ENCODE data around the gene PLOD3. TPM values are rescaled to one million over a fixed set of nuclear protein-coding genes. Genes with fewer than 3 reads are reported as not detected.

PLOD3 gene
- total and polyA plus RNA-seq, 2 of the 8 experiments (the other 6 are each of a cell fraction or from before 2014, with no cell fraction given) = 28.4 to 47.2 TPM

- peak overlapping the region; percentile 24 for H4K5ac ChIP-seq (ENCODE audit: insufficient read length, low read depth, low read length)
- peak overlapping the region; percentile 75 for H2BK5ac ChIP-seq (ENCODE audit: low read depth, low read length)
- no peak overlapping the region for H2AK5ac ChIP-seq (ENCODE audit: low read depth, low read length)
- WGBS, 2 experiments (ENCODE audit: extremely low coverage in 1 of 2, insufficient coverage in 1 of 2, insufficient read length in 1 of 2, insufficient replicate concordance in 2 of 2, low coverage in 1 of 2, low lambda C conversion rate in 2 of 2, missing lambda C conversion rate in 1 of 2) = 6% methylated on average over 24 of the region's 52 CpGs; no CpG with 5 or more reads in 1 of the 2 experiments
- peaks cover 0 to 22% (median 10%) of the 10 kb centered on the region in 4 experiments; a peak in 5 of 7 replicates for H3K4me1 ChIP-seq (replicated peaks in 1 of 4; ENCODE audit: control insufficient read depth in 3 of 4, insufficient read depth in 4 of 4, low read length in 3 of 4)
- no peaks in the 10 kb centered on the region for H3K27me3 ChIP-seq (replicated peaks in 1 of 4; ENCODE audit: control insufficient read depth in 3 of 4, extremely low read depth in 1 of 4, insufficient read depth in 3 of 4, low read length in 3 of 4)
- CTCF ChIA-PET (ENCODE audit: partially characterized antibody) = interaction anchor here (1.2 to 6.5 kb wide), 4 partner anchors 12 to 76 kb away, joined by 3 to 69 read pairs (median 28); partner anchors contain the start of gene FIS1
- H3K18ac ChIP-seq (ENCODE audit: extremely low read depth, low read length) = peak overlapping the region; percentile 83
- DNase-seq (ENCODE audit: low read depth in 1 of 2, low spot score in 2 of 2) = peak; percentile 39 to 87
- H2BK12ac ChIP-seq (ENCODE audit: low read depth, low read length) = peak overlapping the region; percentile 75; the same call in 1 of the 2 replicates
- H3K9ac ChIP-seq (replicated peaks in 1 of 4; ENCODE audit: extremely low read depth in 1 of 4, low read depth in 3 of 4, low read length in 3 of 4) = peak overlapping the region in 1 of 4 experiments; percentile 43; a peak in 1 of 7 replicates
- H3K27ac ChIP-seq (ENCODE audit: low read depth, low read length) = 0 out of 2 replicates have a peak overlapping the region, but pooled peaks have one; percentile 12
- peak overlapping the region; percentile 82 for H4K8ac ChIP-seq (ENCODE audit: extremely low read depth, insufficient read depth, low read length)
- peak overlapping the region; percentile 88; the same call in 1 of the 2 replicates for H2BK15ac ChIP-seq (ENCODE audit: low read length)
- H3K56ac ChIP-seq (replicated peaks; ENCODE audit: insufficient read length, low read depth, low read length) = peak overlapping the region; percentile 90
- no peak overlapping the region for H2AFZ ChIP-seq (ENCODE audit: low read length)
- no peak overlapping the region for H3K23ac ChIP-seq (ENCODE audit: insufficient read length)
- H3K14ac ChIP-seq (ENCODE audit: insufficient read length) = no peak overlapping the region
- H2BK20ac ChIP-seq (ENCODE audit: low read length) = 0 out of 2 replicates have a peak overlapping the region, but pooled peaks have one; percentile 72
- H2BK120ac ChIP-seq (replicated peaks; ENCODE audit: low read depth, low read length) = peak overlapping the region; percentile 77
- FAIRE-seq = no peak
- H3K4me3 ChIP-seq (ENCODE audit: extremely low read depth in 1 of 4, insufficient read depth in 2 of 4, low read depth in 3 of 4, low read length in 4 of 4) = peak overlapping the region; percentile 44 to 67 (median 58)
- peaks cover 6% of the 10 kb centered on the region; the same call in 1 of the 2 replicates for H3K23me2 ChIP-seq (ENCODE audit: low read depth, low read length)
- H3K9me3 ChIP-seq (ENCODE audit: insufficient read depth in 2 of 2, low read depth in 1 of 2, low read length in 1 of 2) = no peaks in the 10 kb centered on the region
- no peaks in the 10 kb centered on the region; a peak in 2 of 8 replicates for H3K36me3 ChIP-seq (ENCODE audit: control insufficient read depth in 2 of 4, insufficient read depth in 4 of 4, low read length in 3 of 4)
- H3K4ac ChIP-seq (replicated peaks; ENCODE audit: insufficient read length, low read depth, low read length) = peak overlapping the region; percentile 85
- POLR2A ChIA-PET (ENCODE audit: partially characterized antibody) = interaction anchor here (0.6 to 3.9 kb wide), 11 partner anchors 10 to 77 kb away, joined by 3 to 23 read pairs (median 3); partner anchors contain the start of genes FIS1, MOGAT3, PLOD3 and ZNHIT1
- peaks cover 0 to 4% of the 10 kb centered on the region in 2 experiments for H4K20me1 ChIP-seq (replicated peaks in 1 of 2; ENCODE audit: control insufficient read depth in 1 of 2, insufficient read depth in 2 of 2, low read length in 2 of 2)
- no peaks in the 10 kb centered on the region for H3K79me1 ChIP-seq (ENCODE audit: low read depth, low read length)
- H3K79me2 ChIP-seq (ENCODE audit: control insufficient read depth in 1 of 2, insufficient read depth in 2 of 2, low read length in 2 of 2) = no peaks in the 10 kb centered on the region
- H3K4me2 ChIP-seq (ENCODE audit: insufficient read depth in 1 of 2, low read depth in 2 of 2, low read length in 2 of 2) = peak overlapping the region; percentile 70 to 79
- peak overlapping the region; percentile 65 for H4K91ac ChIP-seq (replicated peaks; ENCODE audit: insufficient read length, low read length)
These were observed 14.9 kb upstream of the PLOD3 start for GRCh38 chr7:101232141-101232850.
